Mesendoderm (in vitro differentiated cells): ENCODE data around the gene PLEKHG4.
A peak's percentile ranks its signal among the peaks of the same experiment; 100 is the strongest.

ENCODE experiments used
- DNase-seq: peaks from one replicate; pipeline ENCODE4 v3.0.0; 2013
- H2AK5ac ChIP-seq: 2 replicates; pipeline ENCODE4 v1.6.1; 2013; ENCODE audit warnings: low read length, inconsistent platforms
- H2BK120ac ChIP-seq: 2 replicates; pipeline ENCODE4 v1.6.1; 2013; ENCODE audit warnings: low read depth, mild to moderate bottlenecking, low read length, moderate library complexity, mixed read lengths
- H2BK15ac ChIP-seq: replicated peaks from 2 replicates; pipeline ENCODE4 v1.6.1; 2013; ENCODE audit warnings: low read depth, mild to moderate bottlenecking, moderate library complexity
- H2BK5ac ChIP-seq: 2 replicates; pipeline ENCODE4 v1.6.1; 2013; ENCODE audit warnings: low read length, inconsistent platforms
- H3K18ac ChIP-seq: 2 replicates; pipeline ENCODE4 v1.6.1; 2013; ENCODE audit warnings: mild to moderate bottlenecking, low read length, mixed read lengths
- H3K23ac ChIP-seq: one replicate; pipeline ENCODE4 v1.6.1; 2013; ENCODE audit warnings: low read length
- H3K27ac ChIP-seq: 2 replicates; pipeline ENCODE4 v1.5.1; 2013; ENCODE audit warnings: low read depth, mild to moderate bottlenecking, inconsistent platforms, low read length, moderate library complexity
- H3K27me3 ChIP-seq: 2 replicates; pipeline ENCODE4 v1.6.1; 2013; ENCODE audit warnings: low read length, control low read depth, mild to moderate bottlenecking, inconsistent platforms; ENCODE audit not compliant: insufficient read depth, poor library complexity
- H3K36me3 ChIP-seq: 2 replicates; pipeline ENCODE4 v1.6.1; 2013; ENCODE audit warnings: low read length, inconsistent platforms; ENCODE audit not compliant: control insufficient read depth, insufficient read depth
- H3K4ac ChIP-seq: one replicate; pipeline ENCODE4 v1.6.1; 2013; ENCODE audit warnings: low read depth, mild to moderate bottlenecking, low read length, moderate library complexity
- H3K4me1 ChIP-seq: 2 replicates; pipeline ENCODE4 v1.6.1; 2013; ENCODE audit warnings: low read depth, low read length, inconsistent platforms; ENCODE audit not compliant: control insufficient read depth
- H3K4me2 ChIP-seq: 2 replicates; pipeline ENCODE4 v1.6.1; 2013; ENCODE audit warnings: low read length
- H3K4me3 ChIP-seq: 2 replicates; pipeline ENCODE4 v1.5.1; 2013; ENCODE audit warnings: mild to moderate bottlenecking, low read length
- H3K56ac ChIP-seq: one replicate; pipeline ENCODE4 v1.6.1; 2013; ENCODE audit warnings: low read length
- H3K79me1 ChIP-seq: 2 replicates; pipeline ENCODE4 v1.6.1; 2013; ENCODE audit warnings: low read length, inconsistent platforms
- H3K79me2 ChIP-seq: 2 replicates; pipeline ENCODE4 v1.6.1; 2013; ENCODE audit warnings: mild to moderate bottlenecking, low read length; ENCODE audit not compliant: control insufficient read depth, insufficient read depth
- H3K9ac ChIP-seq: 2 replicates; pipeline ENCODE4 v1.6.1; 2013; ENCODE audit warnings: low read length, inconsistent platforms
- H4K5ac ChIP-seq: one replicate; pipeline ENCODE4 v1.6.1; 2013; ENCODE audit warnings: low read length
- H4K8ac ChIP-seq: one replicate; pipeline ENCODE4 v1.6.1; 2013; ENCODE audit warnings: low read depth, mild to moderate bottlenecking, control low read depth, low read length, moderate library complexity
- WGBS: extraction: QIAGEN DNeasy Blood & Tissue Kit; methylation state at CpG from one replicate; pipeline ENCODE4 v1.1.7; 2013; ENCODE audit warnings: low lambda C conversion rate, missing lambda C conversion rate; ENCODE audit not compliant: insufficient coverage; ENCODE audit errors: extremely low coverage; 5-methylcytosine and 5-hydroxymethylcytosine counted together

PLEKHG4 gene

DNA sequence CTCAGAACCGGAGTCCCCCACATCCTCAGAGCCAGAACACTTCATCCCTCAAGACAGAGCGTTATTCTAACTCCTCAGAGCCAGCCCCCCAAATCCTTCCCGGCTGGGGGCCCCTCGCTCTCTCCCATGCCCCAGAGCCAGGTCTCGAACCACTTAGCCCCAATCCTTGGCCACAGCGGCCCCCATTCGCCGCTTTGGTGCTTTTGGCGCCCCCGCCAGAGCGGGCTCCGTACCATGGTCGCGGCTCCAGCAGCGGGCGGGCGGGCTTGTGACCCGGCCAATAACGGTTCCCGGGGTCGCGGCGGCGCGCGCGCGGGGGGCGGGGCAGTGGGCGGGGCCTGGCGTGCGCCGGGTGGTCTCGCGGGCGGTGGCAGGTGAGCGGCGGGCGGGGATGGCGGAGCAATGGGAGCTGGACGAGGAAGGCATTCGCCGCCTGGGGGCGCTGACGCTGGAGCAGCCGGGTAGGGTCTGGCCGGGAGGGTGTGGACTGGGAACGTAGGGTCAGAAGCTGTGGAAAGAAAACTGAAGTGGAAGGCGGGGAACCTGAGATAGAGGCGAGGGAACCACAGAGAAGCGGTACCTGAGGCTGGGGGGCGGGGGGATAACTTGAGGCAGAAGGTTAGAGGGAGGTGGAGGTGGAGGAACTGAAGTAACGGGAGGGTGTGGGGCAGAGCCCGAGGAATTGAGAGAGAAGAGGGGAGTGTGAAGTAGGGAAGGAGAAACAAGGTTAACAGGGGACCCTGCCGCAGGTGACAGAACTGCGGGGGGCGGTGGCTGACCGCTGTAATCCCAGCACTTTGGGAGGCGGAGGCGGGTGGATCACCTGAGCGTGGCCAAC lies 47.4 kb downstream of the PLEKHG4 start, which contains the start of the genes KCTD19 and LRRC36:
KCTD19 (minus strand) TSS at position 270 of the 838 bp plus-strand sequence; CDS start at position 236, 34 bp downstream.
LRRC36 (plus strand) TSS at position 344 of the 838 bp plus-strand sequence; CDS start at position 392, 48 bp downstream.
- Histone ChIP-seq H3K27ac (no peak within 1 kb of the TSS), H2BK5ac (no peak within 1 kb of the TSS), H4K8ac (no peak within 1 kb of the TSS), H2BK120ac (no peak within 1 kb of the TSS), H3K36me3 (no peaks in the 10 kb centered on the region), H3K23ac (no peak within 1 kb of the TSS), H3K79me2 (no peaks in the 10 kb centered on the region), H3K4me1 (no peaks in the 10 kb centered on the region), H3K9ac (peak within 1 kb of the TSS; percentile 72), H4K5ac (no peak within 1 kb of the TSS), H3K27me3 (no peaks in the 10 kb centered on the region), H3K56ac (peak within 1 kb of the TSS; percentile 81), H3K4ac (no peak within 1 kb of the TSS), H2AK5ac (no peak within 1 kb of the TSS), H3K4me2 (peak within 1 kb of the TSS; percentile 75), H3K4me3 (peak within 1 kb of the TSS; percentile 34), H2BK15ac (no peak within 1 kb of the TSS), H3K18ac (no peak within 1 kb of the TSS), H3K79me1 (no peaks in the 10 kb centered on the region)
- DNase-seq, result peak; percentile 91
- WGBS, result no CpG with 5 or more reads among the region's 61 CpGs

DNA sequence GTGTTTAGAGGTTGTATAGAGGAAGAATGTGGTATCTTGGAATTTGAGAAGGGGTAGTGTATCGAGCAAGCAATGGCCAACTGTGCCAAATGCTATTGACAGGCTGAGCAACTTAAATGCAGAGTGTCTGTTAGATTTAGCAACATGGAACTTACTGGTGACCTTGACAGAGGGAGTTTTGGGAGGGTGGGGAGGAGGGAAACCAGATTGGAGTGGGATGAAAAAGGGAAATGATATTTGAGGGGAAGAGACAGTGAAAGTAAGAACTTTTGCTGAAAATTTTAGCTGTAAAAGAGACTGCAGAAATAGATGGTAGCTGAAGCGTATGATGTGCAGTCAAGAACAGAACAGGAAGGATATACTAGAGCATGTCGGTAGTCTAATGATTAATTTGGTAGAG lies 48.4 kb downstream of the PLEKHG4 start:
- no CpG with 5 or more reads among the region's 3 CpGs for WGBS
- no peak overlapping the region for H3K4me3 ChIP-seq

DNA sequence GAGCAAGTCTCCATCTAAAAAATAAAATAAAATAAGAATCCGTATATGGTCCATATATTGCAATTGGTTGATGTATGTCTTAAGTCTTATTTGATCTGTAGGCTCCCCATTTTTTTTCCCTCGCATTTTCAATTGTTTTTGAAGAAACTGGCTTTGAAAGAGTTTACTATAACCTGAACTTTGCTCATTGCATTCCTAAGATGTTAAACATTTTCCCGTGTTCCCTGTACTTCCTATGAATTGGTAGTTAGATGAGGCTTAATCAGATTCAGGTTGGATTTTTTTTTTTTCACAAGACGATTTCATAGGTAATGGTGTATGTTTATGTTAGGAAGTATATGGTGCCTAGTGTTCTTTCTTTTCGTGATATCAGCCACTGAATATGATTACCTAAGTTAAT lies 50.6 kb downstream of the PLEKHG4 start:
- H3K4me2 ChIP-seq, result no peak overlapping the region
- H3K36me3 ChIP-seq, result no peaks in the 10 kb centered on the region
- H4K5ac ChIP-seq, result no peak overlapping the region
- no CpG with 5 or more reads among the region's 5 CpGs for WGBS
- no peaks in the 10 kb centered on the region for H3K4me1 ChIP-seq
- H3K56ac ChIP-seq, result no peak overlapping the region
- H3K4me3 ChIP-seq, result no peak overlapping the region
- H4K8ac ChIP-seq, result no peak overlapping the region
- no peak for DNase-seq
- H3K79me1 ChIP-seq, result no peaks in the 10 kb centered on the region
- H3K27ac ChIP-seq, result no peak overlapping the region
- H3K9ac ChIP-seq, result no peak overlapping the region
- no peak overlapping the region for H3K18ac ChIP-seq
- H2BK120ac ChIP-seq, result no peak overlapping the region
- H3K27me3 ChIP-seq, result no peaks in the 10 kb centered on the region
- no peaks in the 10 kb centered on the region for H3K79me2 ChIP-seq
- no peak overlapping the region for H3K4ac ChIP-seq
- H2BK15ac ChIP-seq, result no peak overlapping the region
- no peak overlapping the region for H3K23ac ChIP-seq
- no peak overlapping the region for H2BK5ac ChIP-seq
- H2AK5ac ChIP-seq, result no peak overlapping the region

More for the DNA sequence above, 48.4 kb downstream of the PLEKHG4 start:
- Histone ChIP-seq H3K27me3 (no peaks in the 10 kb centered on the region), H4K5ac (no peak overlapping the region), H3K79me2 (no peaks in the 10 kb centered on the region), H2BK15ac (no peak overlapping the region), H4K8ac (no peak overlapping the region), H3K56ac (no peak overlapping the region), H3K9ac (no peak overlapping the region), H3K4me1 (no peaks in the 10 kb centered on the region), H3K4me2 (no peak overlapping the region), H3K79me1 (no peaks in the 10 kb centered on the region), H3K23ac (no peak overlapping the region), H2AK5ac (no peak overlapping the region), H3K27ac (no peak overlapping the region), H3K4ac (no peak overlapping the region), H3K36me3 (no peaks in the 10 kb centered on the region), H2BK5ac (no peak overlapping the region), H3K18ac (no peak overlapping the region), H2BK120ac (no peak overlapping the region)
- no peak for DNase-seq

DNA sequence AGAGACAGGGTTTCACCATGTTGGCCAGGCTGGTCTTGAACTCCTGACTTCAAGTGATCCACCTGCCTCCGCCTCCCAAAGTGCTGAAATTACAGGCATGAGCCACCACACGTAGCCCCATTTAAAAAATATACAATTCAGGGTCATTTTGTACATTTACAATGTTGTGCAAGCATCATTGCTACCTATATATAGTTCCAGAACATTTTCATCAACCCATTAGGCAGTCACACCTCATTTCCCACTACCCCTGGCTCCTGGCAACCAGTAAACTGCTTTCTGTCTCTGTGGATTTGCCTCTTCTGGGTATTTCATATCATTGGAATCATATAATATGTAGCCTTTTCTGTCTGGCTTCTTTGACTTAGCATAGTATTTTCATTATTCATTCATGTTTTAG lies 54.0 kb downstream of the PLEKHG4 start:
- no peaks in the 10 kb centered on the region for H3K79me1 ChIP-seq
- no peak overlapping the region for H3K18ac ChIP-seq
- no CpG with 5 or more reads among the region's 2 CpGs for WGBS
- no peak overlapping the region for H4K8ac ChIP-seq
- H2BK120ac ChIP-seq, result no peak overlapping the region
- H3K4ac ChIP-seq, result no peak overlapping the region
- H3K27me3 ChIP-seq, result no peaks in the 10 kb centered on the region
- no peaks in the 10 kb centered on the region for H3K36me3 ChIP-seq
- H2AK5ac ChIP-seq, result no peak overlapping the region
- no peak for DNase-seq
- no peak overlapping the region for H2BK5ac ChIP-seq
- no peak overlapping the region for H3K4me3 ChIP-seq
- no peak overlapping the region for H2BK15ac ChIP-seq
- no peaks in the 10 kb centered on the region for H3K79me2 ChIP-seq
- H3K4me2 ChIP-seq, result no peak overlapping the region
- no peak overlapping the region for H3K9ac ChIP-seq
- no peak overlapping the region for H3K27ac ChIP-seq
- no peak overlapping the region for H4K5ac ChIP-seq
- no peak overlapping the region for H3K56ac ChIP-seq
- H3K23ac ChIP-seq, result no peak overlapping the region
- no peaks in the 10 kb centered on the region for H3K4me1 ChIP-seq

DNA sequence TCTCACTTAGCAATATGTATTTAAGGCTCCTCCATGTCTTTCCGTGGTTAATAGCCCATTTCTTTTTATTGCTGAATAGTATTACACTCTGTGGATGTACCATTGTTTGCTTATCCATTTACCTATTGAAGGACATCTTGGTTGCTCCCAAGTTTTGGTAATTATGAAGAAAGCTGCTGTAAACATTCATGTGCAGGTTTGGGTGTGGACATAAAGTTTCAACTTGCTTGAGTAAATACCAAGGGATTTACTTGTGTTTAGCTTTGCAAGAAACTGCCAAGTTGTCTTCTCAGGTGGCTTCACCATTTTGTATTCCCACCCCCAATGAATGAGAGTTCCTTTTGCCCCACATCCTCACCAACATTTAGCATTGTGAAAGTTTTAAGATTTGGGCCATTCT lies 56.8 kb downstream of the PLEKHG4 start:
- Histone ChIP-seq H3K9ac (no peak overlapping the region), H3K4me1 (no peaks in the 10 kb centered on the region), H2BK15ac (no peak overlapping the region), H2AK5ac (no peak overlapping the region), H3K79me1 (no peaks in the 10 kb centered on the region), H2BK5ac (no peak overlapping the region), H3K4ac (no peak overlapping the region), H3K36me3 (no peaks in the 10 kb centered on the region), H3K18ac (no peak overlapping the region), H3K4me2 (no peak overlapping the region), H2BK120ac (no peak overlapping the region), H3K23ac (no peak overlapping the region), H4K8ac (no peak overlapping the region), H4K5ac (no peak overlapping the region), H3K4me3 (no peak overlapping the region), H3K27ac (no peak overlapping the region), H3K79me2 (no peaks in the 10 kb centered on the region), H3K27me3 (no peaks in the 10 kb centered on the region), H3K56ac (no peak overlapping the region)
- WGBS, result no CpG with 5 or more reads among the region's 1 CpG
- DNase-seq, result no peak
